HS-5 (cell line): ENCODE measurements around the gene CDK4.

ENCODE experiments used
- DNase-seq: peaks from one replicate; pipeline ENCODE4 v3.0.0-alpha.2; 2012; ENCODE audit warnings: low read depth

Gene CDK4

DNA sequence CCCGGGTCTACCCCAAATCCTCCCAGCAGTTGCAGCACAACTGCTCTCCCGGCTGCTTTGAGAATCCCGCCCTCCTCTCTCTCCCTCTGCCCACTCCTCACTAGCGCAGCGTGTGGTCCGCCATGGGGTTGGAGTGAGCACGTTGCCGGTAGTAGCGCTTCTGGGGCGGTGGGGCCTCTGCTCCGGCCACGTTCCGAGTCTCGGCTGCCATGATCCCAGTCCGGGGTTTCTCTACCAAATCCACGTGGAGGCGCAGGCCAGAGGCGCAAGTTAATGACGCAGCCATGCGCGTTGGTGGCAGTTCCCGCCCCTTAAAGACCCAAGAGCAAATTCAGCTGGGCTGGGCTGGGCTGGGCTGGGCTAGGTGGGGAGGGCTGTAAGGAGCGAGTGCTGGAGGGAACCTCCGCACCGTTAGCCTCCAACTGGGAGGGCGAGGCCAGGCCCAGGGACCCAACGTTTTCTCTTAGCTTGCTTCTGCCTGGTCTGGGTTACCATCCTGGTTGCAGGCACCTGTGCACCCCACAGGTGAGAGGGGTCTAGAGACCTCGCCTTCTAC is 19.8 kb upstream of the CDK4 start, which contains the start of gene METTL1:
Gene METTL1, minus strand, starts transcription at position 233 of the 556 bp plus-strand sequence. Its CDS starts 22 bp downstream, at position 211.
- peak; percentile 98 for DNase-seq

- DNase-seq: peak; percentile 90
These were observed 19.2 kb upstream of the CDK4 start for GRCh38 chr12:57771236-57771872.

DNA sequence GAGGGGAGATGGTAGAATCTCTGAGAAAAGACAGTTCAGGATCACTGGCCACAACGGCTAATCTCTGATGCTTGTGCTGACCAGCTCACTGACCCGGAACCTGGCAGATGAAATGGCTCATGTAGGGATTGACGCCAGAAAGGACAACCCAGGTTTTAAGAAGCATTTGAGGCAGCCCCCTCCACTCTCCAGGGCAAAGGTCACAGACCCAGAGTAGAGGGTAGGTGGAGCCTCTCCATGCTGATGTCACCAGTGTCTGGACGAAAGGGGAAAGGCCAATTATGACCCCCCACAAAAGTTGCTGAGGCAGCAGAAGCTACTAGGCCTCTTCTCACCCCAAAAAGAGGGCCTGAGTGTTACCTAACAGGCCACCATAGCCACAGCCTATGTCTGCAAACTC is 18.6 kb upstream of the CDK4 start:
- DNase-seq: no peak

- no peak for DNase-seq
These were observed 17.5 kb upstream of the CDK4 start for GRCh38 chr12:57769594-57769993.

DNA sequence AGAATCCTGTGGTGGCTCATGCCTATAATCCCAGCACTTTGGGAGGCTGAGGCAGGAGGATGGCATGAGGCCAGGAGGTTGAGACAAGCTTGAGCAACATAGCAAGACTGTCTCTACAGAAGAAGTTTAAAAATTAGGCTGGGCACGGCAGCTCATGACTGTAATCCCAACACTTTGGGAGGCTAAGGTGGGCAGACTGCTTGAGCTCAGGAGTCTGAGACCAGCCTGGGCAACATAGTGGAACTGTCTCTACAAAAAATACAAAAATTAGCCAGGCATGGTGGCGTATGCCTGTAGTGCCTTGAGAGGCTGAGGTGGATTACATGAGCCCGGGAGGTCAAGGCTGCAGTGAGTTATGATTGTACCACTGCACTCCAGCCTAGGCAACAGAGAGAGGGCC is 15.8 kb upstream of the CDK4 start:
- no peak for DNase-seq

GRCh38 chr12:57767305-57767698 is 15.2 kb upstream of the CDK4 start:
- no peak for DNase-seq

DNA sequence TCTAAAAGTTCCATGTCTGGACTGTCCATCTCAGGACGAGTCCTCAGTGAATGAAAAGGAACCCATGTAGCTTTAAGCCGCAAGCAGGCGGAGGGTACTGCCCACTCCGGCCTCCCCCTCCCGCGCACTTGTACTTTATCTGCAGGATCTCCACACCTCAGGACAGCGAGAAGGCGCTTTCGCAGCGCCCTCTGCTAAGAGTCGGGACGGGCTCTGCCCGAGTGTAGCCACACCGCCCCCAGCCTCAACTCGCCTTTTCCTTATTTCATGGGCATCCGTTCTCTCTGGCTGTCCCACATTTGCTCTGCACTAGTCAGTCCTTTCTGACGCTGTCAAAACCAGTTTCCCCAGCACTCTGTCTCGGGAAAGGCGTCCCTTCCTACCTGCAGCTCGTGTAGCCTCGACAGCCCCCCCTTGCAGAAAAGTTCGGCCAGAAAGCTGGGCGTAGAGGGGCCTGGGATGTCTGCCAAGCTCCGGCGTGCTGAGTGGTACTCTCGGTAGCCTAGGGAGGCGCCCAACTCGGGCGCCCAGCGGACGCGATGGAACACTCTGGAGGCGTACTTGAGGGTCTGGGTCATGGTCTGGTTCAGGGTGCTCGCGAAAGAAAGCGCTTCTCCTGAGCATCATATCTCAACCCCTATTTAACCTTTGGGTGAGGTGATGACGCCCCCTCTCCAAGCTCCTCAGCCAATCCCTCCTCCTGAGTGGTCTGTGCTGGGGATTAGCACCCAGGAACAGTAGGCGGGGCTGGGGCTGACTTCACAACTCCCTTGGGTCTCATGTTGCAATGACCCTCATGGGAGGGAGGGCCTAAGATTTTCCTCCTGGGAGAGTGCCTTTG is 14.6 kb upstream of the CDK4 start, which contains the start of gene CYP27B1:
Gene CYP27B1, minus strand, starts transcription at position 615 of the 841 bp plus-strand sequence. Its CDS starts 37 bp downstream, at position 578.
- DNase-seq: no peak

- DNase-seq: no peak
These were observed 13.8 kb upstream of the CDK4 start for GRCh38 chr12:57765698-57766463.

- no peak for DNase-seq
These were observed 13.0 kb upstream of the CDK4 start for GRCh38 chr12:57765003-57765697.

GRCh38 chr12:57764662-57765002 is 12.5 kb upstream of the CDK4 start:
- no peak for DNase-seq

- DNase-seq: no peak
These were observed 12.0 kb upstream of the CDK4 start for GRCh38 chr12:57763881-57764661.

DNA sequence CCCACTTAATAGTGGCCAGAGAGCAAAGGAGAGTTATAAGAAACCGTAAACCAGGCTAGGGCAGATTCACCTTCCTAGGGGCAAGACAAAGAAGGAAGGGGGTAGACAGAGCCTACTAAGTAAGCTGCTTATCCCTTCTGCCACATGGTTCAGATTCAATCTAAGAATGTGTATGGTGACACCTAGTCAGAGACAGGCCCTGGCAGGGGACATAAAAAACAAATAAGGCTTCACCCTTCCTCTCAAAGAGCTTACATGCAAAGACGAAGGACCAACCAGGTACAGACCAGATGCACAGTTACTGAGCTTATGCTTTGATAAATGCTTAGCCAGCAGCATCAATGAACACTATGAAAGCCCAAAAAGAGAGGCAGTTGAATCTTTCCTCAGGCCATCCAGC is 10.4 kb upstream of the CDK4 start:
- DNase-seq: no peak

DNA sequence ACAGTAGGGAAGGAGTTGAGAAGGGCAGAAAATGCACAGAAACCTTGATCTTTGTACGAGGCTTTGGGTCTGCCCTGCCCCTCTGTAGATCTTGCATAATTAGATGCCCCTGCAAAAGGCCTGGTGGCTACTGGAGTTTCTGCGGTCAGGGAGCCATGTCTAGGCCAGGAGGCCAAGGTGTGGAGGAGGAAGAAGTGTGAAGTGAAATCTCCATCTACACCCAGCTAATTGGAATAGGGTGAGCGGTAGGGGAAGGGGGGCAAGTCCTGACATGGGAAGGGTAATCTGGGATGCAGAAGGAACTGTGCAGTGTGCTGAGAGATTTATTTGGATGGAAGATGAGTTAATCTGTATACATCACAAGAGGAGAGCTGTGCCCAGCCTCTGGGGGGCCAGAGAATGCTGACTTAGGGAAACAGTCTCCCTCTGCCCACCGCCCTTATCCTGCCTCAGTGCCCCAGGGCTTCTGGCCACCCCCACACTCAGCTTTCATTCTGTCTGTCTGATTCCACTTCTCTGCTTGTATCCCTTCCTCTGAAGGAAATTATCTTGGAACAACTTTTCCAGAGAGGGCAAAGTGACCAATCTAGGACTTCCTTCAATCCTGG is 9.4 kb upstream of the CDK4 start:
- no peak for DNase-seq

GRCh38 chr12:57760347-57760982 is 8.4 kb upstream of the CDK4 start:
- no peak for DNase-seq

- no peak for DNase-seq
These were observed 7.4 kb upstream of the CDK4 start for GRCh38 chr12:57759360-57759980.

GRCh38 chr12:57758552-57759359 is 6.6 kb upstream of the CDK4 start:
- DNase-seq: no peak

DNA sequence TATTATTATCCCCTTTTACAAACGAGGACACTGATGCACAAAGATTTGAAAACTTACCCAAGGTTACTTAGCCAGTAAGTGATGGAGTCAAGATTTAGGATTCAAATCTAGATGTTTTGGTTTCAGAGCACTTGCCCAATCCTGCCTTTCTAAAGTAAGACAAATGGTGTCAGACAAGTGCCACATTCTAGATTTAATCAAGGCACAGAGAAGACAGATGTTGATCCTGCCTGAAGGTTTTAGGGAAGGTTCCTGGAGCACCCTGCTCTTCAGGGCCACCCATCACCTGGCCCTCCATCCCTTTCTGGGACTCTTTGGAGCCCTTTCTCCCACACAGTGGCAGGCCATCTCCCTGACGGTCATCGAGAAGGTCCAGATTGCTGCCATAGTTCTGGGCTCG is 5.7 kb upstream of the CDK4 start:
- DNase-seq: no peak

- DNase-seq: no peak
These were observed 4.6 kb upstream of the CDK4 start for GRCh38 chr12:57756406-57757341.
